Measurements from ENCODE around the gene CFAP77.

DNA sequence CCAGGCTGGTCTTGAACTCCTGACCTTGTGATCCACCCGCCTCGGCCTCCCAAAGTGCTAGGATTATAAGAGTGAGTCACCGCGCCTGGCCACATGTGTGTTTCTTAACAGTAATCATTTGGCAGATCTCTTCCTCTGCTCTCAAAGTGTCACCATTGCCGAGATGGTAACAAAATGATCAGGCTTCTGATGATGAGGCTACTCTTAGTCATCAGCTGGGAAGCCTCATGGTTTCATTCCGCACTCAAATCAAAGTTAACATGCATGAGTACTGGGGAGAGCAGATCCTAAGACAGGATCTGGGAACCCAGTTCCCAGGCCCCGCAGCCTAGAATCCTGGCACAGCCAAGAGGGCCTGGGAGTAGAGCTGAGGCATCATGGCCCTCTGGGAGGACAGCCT is 199.8 kb downstream of the CFAP77 start:
- TF ChIP-seq, protein P1, sequence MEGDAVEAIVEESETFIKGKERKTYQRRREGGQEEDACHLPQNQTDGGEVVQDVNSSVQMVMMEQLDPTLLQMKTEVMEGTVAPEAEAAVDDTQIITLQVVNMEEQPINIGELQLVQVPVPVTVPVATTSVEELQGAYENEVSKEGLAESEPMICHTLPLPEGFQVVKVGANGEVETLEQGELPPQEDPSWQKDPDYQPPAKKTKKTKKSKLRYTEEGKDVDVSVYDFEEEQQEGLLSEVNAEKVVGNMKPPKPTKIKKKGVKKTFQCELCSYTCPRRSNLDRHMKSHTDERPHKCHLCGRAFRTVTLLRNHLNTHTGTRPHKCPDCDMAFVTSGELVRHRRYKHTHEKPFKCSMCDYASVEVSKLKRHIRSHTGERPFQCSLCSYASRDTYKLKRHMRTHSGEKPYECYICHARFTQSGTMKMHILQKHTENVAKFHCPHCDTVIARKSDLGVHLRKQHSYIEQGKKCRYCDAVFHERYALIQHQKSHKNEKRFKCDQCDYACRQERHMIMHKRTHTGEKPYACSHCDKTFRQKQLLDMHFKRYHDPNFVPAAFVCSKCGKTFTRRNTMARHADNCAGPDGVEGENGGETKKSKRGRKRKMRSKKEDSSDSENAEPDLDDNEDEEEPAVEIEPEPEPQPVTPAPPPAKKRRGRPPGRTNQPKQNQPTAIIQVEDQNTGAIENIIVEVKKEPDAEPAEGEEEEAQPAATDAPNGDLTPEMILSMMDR (IDR thresholded peaks at IDR 0.05; ENCODE audit: insufficient read depth, low read length) = no peak
- TF ChIP-seq POLR2AphosphoS5 (IDR thresholded peaks at IDR 0.05; ENCODE audit: low read depth) (no peak), GABPA (IDR thresholded peaks at IDR 0.05; ENCODE audit: low read depth) (no peak)
- TF ChIP-seq, protein P2, sequence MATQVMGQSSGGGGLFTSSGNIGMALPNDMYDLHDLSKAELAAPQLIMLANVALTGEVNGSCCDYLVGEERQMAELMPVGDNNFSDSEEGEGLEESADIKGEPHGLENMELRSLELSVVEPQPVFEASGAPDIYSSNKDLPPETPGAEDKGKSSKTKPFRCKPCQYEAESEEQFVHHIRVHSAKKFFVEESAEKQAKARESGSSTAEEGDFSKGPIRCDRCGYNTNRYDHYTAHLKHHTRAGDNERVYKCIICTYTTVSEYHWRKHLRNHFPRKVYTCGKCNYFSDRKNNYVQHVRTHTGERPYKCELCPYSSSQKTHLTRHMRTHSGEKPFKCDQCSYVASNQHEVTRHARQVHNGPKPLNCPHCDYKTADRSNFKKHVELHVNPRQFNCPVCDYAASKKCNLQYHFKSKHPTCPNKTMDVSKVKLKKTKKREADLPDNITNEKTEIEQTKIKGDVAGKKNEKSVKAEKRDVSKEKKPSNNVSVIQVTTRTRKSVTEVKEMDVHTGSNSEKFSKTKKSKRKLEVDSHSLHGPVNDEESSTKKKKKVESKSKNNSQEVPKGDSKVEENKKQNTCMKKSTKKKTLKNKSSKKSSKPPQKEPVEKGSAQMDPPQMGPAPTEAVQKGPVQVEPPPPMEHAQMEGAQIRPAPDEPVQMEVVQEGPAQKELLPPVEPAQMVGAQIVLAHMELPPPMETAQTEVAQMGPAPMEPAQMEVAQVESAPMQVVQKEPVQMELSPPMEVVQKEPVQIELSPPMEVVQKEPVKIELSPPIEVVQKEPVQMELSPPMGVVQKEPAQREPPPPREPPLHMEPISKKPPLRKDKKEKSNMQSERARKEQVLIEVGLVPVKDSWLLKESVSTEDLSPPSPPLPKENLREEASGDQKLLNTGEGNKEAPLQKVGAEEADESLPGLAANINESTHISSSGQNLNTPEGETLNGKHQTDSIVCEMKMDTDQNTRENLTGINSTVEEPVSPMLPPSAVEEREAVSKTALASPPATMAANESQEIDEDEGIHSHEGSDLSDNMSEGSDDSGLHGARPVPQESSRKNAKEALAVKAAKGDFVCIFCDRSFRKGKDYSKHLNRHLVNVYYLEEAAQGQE (IDR thresholded peaks at IDR 0.05; ENCODE audit: insufficient replicate concordance, low read depth) = no peak
